IMR-90 (cell line): ENCODE data around the gene C17orf78. TPM values are rescaled to one million over a fixed set of nuclear protein-coding genes. Genes with fewer than 3 reads are reported as not detected.

Experiments
- ATAC-seq: fragments of 200-7000 bp; cut with Tn5 transposase; 2 replicates; pipeline ENCODE4 v1.9.1; 2020; ENCODE audit warnings: low read depth, mild to moderate bottlenecking, moderate library complexity
- BruUV-seq: library from RNA; stranded (reverse); fragments of 400-500 nt; replicated peaks from 2 replicates; lab custom pipeline; 2021; lab: Mats Ljungman, UMichigan
- CTCF ChIA-PET: fragments of 300-600 bp; formaldehyde crosslinking; extraction: SDS; loops from one replicate; lab custom pipeline; 2021; ENCODE audit warnings: antibody characterized with exemption; lab: Yijun Ruan, JAX
- POLR2A ChIA-PET: fragments of 300-600 bp; sonication (Branson Sonifier 250); formaldehyde crosslinking; loops from one replicate; lab custom pipeline; 2022; ENCODE audit warnings: antibody characterized with exemption; ENCODE audit not compliant: unreplicated experiment; lab: Charles Lee
- DNase-seq: peaks from one replicate; pipeline ENCODE4 v3.0.0; 2013
- H2AFZ ChIP-seq: replicated peaks from 2 replicates; pipeline ENCODE3; 2013; ENCODE audit warnings: low read length, mild to moderate bottlenecking; ENCODE audit not compliant: poor library complexity
- H2AK5ac ChIP-seq: 2 replicates; pipeline ENCODE4 v1.6.1; 2013; ENCODE audit warnings: low read depth, low read length, inconsistent platforms
- H2AK9ac ChIP-seq: replicated peaks from 2 replicates; pipeline ENCODE3; 2013; ENCODE audit warnings: mild to moderate bottlenecking, low read depth, low read length, moderate library complexity; ENCODE audit not compliant: poor library complexity
- H2BK120ac ChIP-seq: 2 replicates; pipeline ENCODE4 v1.6.1; 2013; ENCODE audit warnings: low read depth, low read length, inconsistent platforms
- H2BK15ac ChIP-seq: 3 replicates; pipeline ENCODE4 v1.6.1; 2013; ENCODE audit warnings: low read depth, low read length, inconsistent platforms
- H2BK20ac ChIP-seq: 2 replicates; pipeline ENCODE4 v1.6.1; 2013; ENCODE audit warnings: low read depth, mild to moderate bottlenecking, inconsistent platforms, low read length, moderate library complexity
- H2BK5ac ChIP-seq: 2 replicates; pipeline ENCODE4 v1.6.1; 2013; ENCODE audit warnings: mild to moderate bottlenecking, low read depth, low read length, inconsistent platforms; ENCODE audit not compliant: poor library complexity, severe bottlenecking
- H3K14ac ChIP-seq: replicated peaks from 2 replicates; pipeline ENCODE4 v1.6.1; 2013; ENCODE audit warnings: low read depth, low read length, inconsistent platforms
- H3K18ac ChIP-seq: 2 replicates; pipeline ENCODE4 v1.6.1; 2013; ENCODE audit warnings: low read depth, low read length, control low read depth
- H3K23ac ChIP-seq: 2 replicates; pipeline ENCODE4 v1.6.1; 2013; ENCODE audit warnings: low read depth, low read length, inconsistent platforms
- H3K27ac ChIP-seq: 2 replicates; pipeline ENCODE4 v1.5.1; 2013; ENCODE audit warnings: mild to moderate bottlenecking, control low read depth, low read length; ENCODE audit not compliant: insufficient read depth
- H3K27me3 ChIP-seq: 2 replicates; pipeline ENCODE4 v1.6.1; 2013; ENCODE audit warnings: low read length; ENCODE audit not compliant: control insufficient read depth, insufficient read depth
- H3K36me3 ChIP-seq: 2 replicates; pipeline ENCODE4 v1.6.1; 2013; ENCODE audit warnings: low read length, mixed read lengths; ENCODE audit not compliant: control insufficient read depth, insufficient read depth
- H3K4ac ChIP-seq: 2 replicates; pipeline ENCODE4 v1.6.1; 2013; ENCODE audit warnings: low read depth, low read length, inconsistent platforms
- H3K4me1 ChIP-seq: 2 replicates; pipeline ENCODE4 v1.6.1; 2013; ENCODE audit warnings: low read length, mixed read lengths; ENCODE audit not compliant: control insufficient read depth, insufficient read depth
- H3K4me2 ChIP-seq: 2 replicates; pipeline ENCODE4 v1.6.1; 2013; ENCODE audit warnings: low read depth, mild to moderate bottlenecking, control low read depth, low read length, moderate library complexity
- H3K4me3 ChIP-seq: 2 replicates; pipeline ENCODE4 v1.5.1; 2013; ENCODE audit warnings: low read depth, mild to moderate bottlenecking, control low read depth, low read length, moderate library complexity; ENCODE audit not compliant: insufficient read depth
- H3K56ac ChIP-seq: 2 replicates; pipeline ENCODE4 v1.6.1; 2013; ENCODE audit warnings: low read length, inconsistent platforms; ENCODE audit not compliant: insufficient read depth; ENCODE audit errors: extremely low read depth
- H3K79me1 ChIP-seq, 2 experiments: 2 replicates each; pipeline ENCODE4 v1.6.1; 2013; ENCODE audit warnings: low read length in 2 of 2, inconsistent platforms in 1 of 2, low read depth in 1 of 2
- H3K9ac ChIP-seq: 2 replicates; pipeline ENCODE4 v1.6.1; 2013; ENCODE audit warnings: low read depth, low read length, control low read depth
- H3K9me1 ChIP-seq: 2 replicates; pipeline ENCODE4 v1.6.1; 2013; ENCODE audit warnings: low read length, inconsistent platforms; ENCODE audit not compliant: insufficient read depth
- H3K9me3 ChIP-seq: 2 replicates; pipeline ENCODE4 v1.6.1; 2013; ENCODE audit warnings: low read length; ENCODE audit not compliant: control insufficient read depth, insufficient read depth
- H4K20me1 ChIP-seq: 2 replicates; pipeline ENCODE4 v1.6.1; 2013; ENCODE audit warnings: low read length, inconsistent platforms; ENCODE audit not compliant: insufficient read depth
- H4K5ac ChIP-seq: 2 replicates; pipeline ENCODE4 v1.6.1; 2013; ENCODE audit warnings: mild to moderate bottlenecking, low read depth, low read length, control low read depth
- H4K8ac ChIP-seq, 2 experiments: 2 replicates each; pipeline ENCODE4 v1.6.1; 2013; ENCODE audit warnings: low read depth in 2 of 2, low read length in 2 of 2, control low read depth in 1 of 2, inconsistent platforms in 1 of 2
- H4K91ac ChIP-seq: 2 replicates; pipeline ENCODE4 v1.6.1; 2013; ENCODE audit warnings: low read depth, low read length, inconsistent platforms; ENCODE audit not compliant: insufficient read depth
- BHLHE40 ChIP-seq: fragments of 150-350 bp; IDR thresholded peaks from 2 replicates; pipeline ENCODE4 v1.6.1; 2016; ENCODE audit warnings: mild to moderate bottlenecking, low read depth, low read length
- CEBPB ChIP-seq: IDR thresholded peaks from 2 replicates; pipeline ENCODE4 v1.6.1; 2012; ENCODE audit warnings: low read depth, low read length, improper control_type of control experiment
- CHD1 ChIP-seq: IDR thresholded peaks from 2 replicates; pipeline ENCODE4 v1.6.1; 2012; ENCODE audit warnings: low read depth, low read length, improper control_type of control experiment
- ELK1 ChIP-seq: fragments of 150-350 bp; IDR thresholded peaks from 2 replicates; pipeline ENCODE4 v1.6.1; 2016; ENCODE audit warnings: low read depth, mild to moderate bottlenecking, low read length, moderate library complexity, borderline replicate concordance
- FOS ChIP-seq: fragments of 150-350 bp; IDR thresholded peaks from 2 replicates; pipeline ENCODE4 v1.6.1; 2016; ENCODE audit warnings: low read depth, low read length
- MAFK ChIP-seq: IDR thresholded peaks from 2 replicates; pipeline ENCODE4 v1.6.1; 2012; ENCODE audit warnings: low read depth, low read length, improper control_type of control experiment
- MAZ ChIP-seq: IDR thresholded peaks from 2 replicates; pipeline ENCODE4 v1.6.1; 2012; ENCODE audit warnings: low read depth, mild to moderate bottlenecking, low read length, improper control_type of control experiment, moderate library complexity, borderline replicate concordance
- MXI1 ChIP-seq: IDR thresholded peaks from 2 replicates; pipeline ENCODE4 v1.6.1; 2012; ENCODE audit warnings: low read depth, mild to moderate bottlenecking, low read length, moderate library complexity, borderline replicate concordance
- NFE2L2 ChIP-seq: fragments of 150-350 bp; IDR thresholded peaks from 2 replicates; pipeline ENCODE4 v1.6.1; 2016; ENCODE audit warnings: low read depth, mild to moderate bottlenecking, low read length
- POLR2A ChIP-seq: IDR thresholded peaks from 2 replicates; pipeline ENCODE4 v1.6.1; 2012; ENCODE audit warnings: mild to moderate bottlenecking, low read depth, low read length
- RAD21 ChIP-seq: IDR thresholded peaks from 2 replicates; pipeline ENCODE4 v1.6.1; 2012; ENCODE audit warnings: low read length, improper control_type of control experiment
- RFX5 ChIP-seq: IDR thresholded peaks from 2 replicates; pipeline ENCODE4 v1.8.0; 2012; ENCODE audit warnings: low read depth, mild to moderate bottlenecking, low read length, moderate library complexity
- SMC3 ChIP-seq: fragments of 150-350 bp; IDR thresholded peaks from 2 replicates; pipeline ENCODE4 v1.6.1; 2016; ENCODE audit warnings: low read depth, mild to moderate bottlenecking, antibody characterized with exemption, low read length, moderate library complexity
- USF2 ChIP-seq: fragments of 150-350 bp; IDR thresholded peaks from 2 replicates; pipeline ENCODE4 v1.6.1; 2017; ENCODE audit warnings: mild to moderate bottlenecking, antibody characterized with exemption, low read length, low read depth
- WGBS, 2 experiments: methylation state at CpG; one replicate each; pipeline versions ENCODE4 v1.1.5 to v1.1.7; 2013; ENCODE audit warnings: missing lambda C conversion rate in 2 of 2; ENCODE audit not compliant: insufficient read length in 1 of 2; ENCODE audit errors: extremely low coverage in 2 of 2; 5-methylcytosine and 5-hydroxymethylcytosine counted together
- dilution Hi-C: fragments of 300-500 bp; cut with HindIII; formaldehyde crosslinking; loops from one replicate; pipeline ENCODE4 v1.14.3; 2018; ENCODE audit warnings: low sequenced_read_pairs; ENCODE audit not compliant: unreplicated experiment
- in situ Hi-C: fragments of 300-500 bp; cut with MboI; formaldehyde crosslinking; loops from 3 replicates; pipeline ENCODE4 v1.14.3; 2019; ENCODE audit warnings: low sequenced_read_pairs, inconsistent platforms, mixed read lengths
- intact Hi-C: fragments of 100-400 bp; cut with micrococcal nuclease; formaldehyde crosslinking; loops from 2 replicates; pipeline ENCODE4 v1.10.0; 2022
- polyA plus RNA-seq, 3 experiments: library from polyadenylated mRNA; depleted of rRNA; stranded (reverse); fragments of >200 nt; gene quantifications; 2 replicates each; pipeline ENCODE4 v1.2.3, GENCODE V29; 2012; ENCODE audit warnings: low replicate concordance in 1 of 3
- total RNA-seq: library from RNA; depleted of rRNA; stranded (reverse); fragments of >200 nt; gene quantifications from 2 replicates; pipeline ENCODE4 v1.2.3, GENCODE V29; 2012

C17orf78 gene
- total and polyA plus RNA-seq, 2 of the 4 experiments (the other 2 are of a cell fraction): not detected

DNA sequence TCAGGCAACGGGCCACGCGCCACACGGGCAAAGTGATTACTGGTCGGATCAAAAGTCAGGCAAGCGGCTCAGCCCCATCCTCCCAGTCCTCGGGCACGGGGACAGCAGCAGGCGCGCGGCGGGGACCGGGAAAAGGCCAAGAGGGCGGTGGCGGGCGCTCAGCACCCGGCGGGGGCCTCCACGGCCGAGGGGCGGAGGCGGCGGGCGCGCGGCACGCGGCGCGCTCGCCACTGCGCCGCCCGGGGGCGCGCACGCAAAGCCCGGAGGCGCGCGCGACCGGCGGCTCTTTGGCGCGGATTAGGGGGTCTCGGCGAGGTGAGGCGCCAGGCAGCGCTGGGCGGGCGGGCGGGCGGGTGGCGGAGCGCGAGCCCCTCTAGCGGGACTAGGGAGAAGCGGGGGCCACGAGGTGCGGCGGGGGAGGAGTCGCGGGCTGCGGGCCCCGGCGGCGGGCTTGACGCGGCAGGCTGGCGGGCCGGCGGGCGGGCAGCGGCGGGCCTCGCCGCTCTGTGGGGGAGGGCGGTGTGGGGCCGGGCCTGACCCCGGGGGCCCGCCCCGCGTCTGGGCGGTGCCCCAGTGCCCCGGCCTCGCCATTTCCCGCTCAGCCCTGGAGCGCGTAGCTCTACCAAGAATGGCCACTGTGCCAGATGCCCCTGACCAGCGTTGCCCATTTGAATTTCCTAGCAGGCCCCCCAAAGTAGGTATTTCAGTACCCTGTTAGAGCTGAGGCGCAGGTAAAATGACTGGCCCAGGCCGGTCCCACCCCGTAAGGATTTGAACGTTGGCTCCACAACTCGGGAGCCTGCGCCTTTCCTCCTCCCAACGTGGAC is 31.1 kb downstream of the C17orf78 start, which contains the start of the genes ACACA and TADA2A:
TSS of gene ACACA (minus strand) at position 202 of the 827 bp plus-strand sequence. CDS start 537 bp downstream, outside the sequence.
TSS of gene TADA2A (plus strand) at position 252 of the 827 bp plus-strand sequence. CDS start 4,480 bp downstream, outside the sequence.
- Histone ChIP-seq H4K8ac (peak within 1 kb of the TSS; percentile 77 to 82), H3K4me3 (peak within 1 kb of the TSS; percentile 66), H2AFZ (peak within 1 kb of the TSS; percentile 93), H3K18ac (peak within 1 kb of the TSS; percentile 77), H4K5ac (peak within 1 kb of the TSS; percentile 82), H2AK9ac (peak within 1 kb of the TSS; percentile 98), H3K9me1 (peaks cover 10% of the 10 kb centered on the region), H2BK120ac (peak within 1 kb of the TSS; percentile 56), H3K14ac (peak within 1 kb of the TSS; percentile 97), H3K9me3 (no peaks in the 10 kb centered on the region), H2AK5ac (peak within 1 kb of the TSS; percentile 93), H3K36me3 (peaks cover 5% of the 10 kb centered on the region), H3K27me3 (no peaks in the 10 kb centered on the region), H3K23ac (peak within 1 kb of the TSS; percentile 90), H3K9ac (peak within 1 kb of the TSS; percentile 94), H2BK20ac (peak within 1 kb of the TSS; percentile 21; the same call in 1 of the 2 replicates), H4K91ac (peak within 1 kb of the TSS; percentile 89), H3K56ac (peak within 1 kb of the TSS; percentile 80), H2BK5ac (peak within 1 kb of the TSS; percentile 72), H3K4me1 (no peaks in the 10 kb centered on the region; the same call in 1 of the 2 replicates), H4K20me1 (no peaks in the 10 kb centered on the region), H3K4me2 (peak within 1 kb of the TSS; percentile 100), H3K79me1 (peaks cover 40 to 75% of the 10 kb centered on the region in 2 experiments), H3K4ac (peak within 1 kb of the TSS; percentile 97), H3K27ac (peak within 1 kb of the TSS; percentile 85), H2BK15ac (peak within 1 kb of the TSS; percentile 18; the same call in 1 of the 3 replicates)
- DNase-seq (peak; percentile 63), ATAC-seq (peak; percentile 97)
- BruUV-seq: TSS peak; percentile 77
- intact Hi-C loops (loop anchor here (2.0 kb wide), 1 partner anchor 84 kb away; no protein-coding TSS in a partner anchor), in situ Hi-C loops (no loop called here), dilution Hi-C loops (no loop called here)
- TF ChIP-seq CEBPB (no peak), POLR2A (peak; percentile 81), MAZ (peak; percentile 9; the same call in 1 of the 2 replicates), NFE2L2 (no peak), CHD1 (no peak), SMC3 (no peak), RFX5 (no peak), BHLHE40 (peak; percentile 61; the same call in 1 of the 2 replicates), ELK1 (no peak), FOS (no peak), USF2 (no peak), MXI1 (peak; percentile 83), RAD21 (no peak), MAFK (no peak)
- 0% methylated on average over 30 of the region's 98 CpGs; no CpG with 5 or more reads in 1 of the 2 experiments for WGBS, 2 experiments
- ChIA-PET POLR2A (no interaction called here), CTCF (no interaction called here)
